Natural killer cell (primary cell): Measurements from ENCODE around the gene DDX1. TPM values are rescaled to one million over a fixed set of nuclear protein-coding genes. Genes with fewer than 3 reads are reported as not detected.

Source experiments
- ATAC-seq, 3 donors: fragments of 150-1000 bp in 2 of 3; fragments of 200-7000 bp in 1 of 3; cut with Tn5 transposase; 1 replicate in 1 of 3; 2 replicates in 2 of 3; pipeline ENCODE4 v1.10.0; 2021; ENCODE audit warnings: mild to moderate bottlenecking in 2 of 3, moderate library complexity in 2 of 3
- DNase-seq, 2 donors: peaks; one replicate each; pipeline versions ENCODE4 v3.0.0 to v3.0.0-alpha.2; 2013 to 2021; ENCODE audit warnings: mixed read lengths in 1 of 2
- H3K27ac ChIP-seq: one replicate; pipeline ENCODE4 v1.5.1; 2013; ENCODE audit warnings: mild to moderate bottlenecking, low read length
- H3K27me3 ChIP-seq: one replicate; pipeline ENCODE4 v1.6.1; 2013; ENCODE audit warnings: low read length; ENCODE audit not compliant: control insufficient read depth, insufficient read depth
- H3K36me3 ChIP-seq: one replicate; pipeline ENCODE4 v1.6.1; 2013; ENCODE audit warnings: low read length; ENCODE audit not compliant: control insufficient read depth, insufficient read depth
- H3K4me1 ChIP-seq: one replicate; pipeline ENCODE4 v1.6.1; 2013; ENCODE audit warnings: low read length; ENCODE audit not compliant: control insufficient read depth, insufficient read depth
- H3K4me3 ChIP-seq: one replicate; pipeline ENCODE4 v1.5.1; 2013; ENCODE audit warnings: low read length
- H3K9me3 ChIP-seq: one replicate; pipeline ENCODE4 v1.6.1; 2013; ENCODE audit warnings: low read length; ENCODE audit not compliant: control insufficient read depth, insufficient read depth
- H3K27ac Mint-ChIP-seq, 2 donors: one replicate each; pipeline ENCODE4 v1.8.0; 2022; ENCODE audit warnings: mild to moderate bottlenecking in 2 of 2, mixed read lengths in 2 of 2, moderate library complexity in 1 of 2
- H3K27me3 Mint-ChIP-seq, 2 donors: one replicate each; pipeline ENCODE4 v1.8.0; 2022; ENCODE audit warnings: low read depth in 2 of 2, mixed read lengths in 2 of 2
- H3K36me3 Mint-ChIP-seq: one replicate; pipeline ENCODE4 v1.8.0; 2022; ENCODE audit warnings: mixed read lengths
- H3K4me1 Mint-ChIP-seq, 2 donors: one replicate each; pipeline ENCODE4 v1.8.0; 2022; ENCODE audit warnings: mixed read lengths in 2 of 2
- H3K4me3 Mint-ChIP-seq: one replicate; pipeline ENCODE4 v1.8.0; 2022; ENCODE audit warnings: mild to moderate bottlenecking, moderate library complexity, mixed read lengths
- H3K9me3 Mint-ChIP-seq, 2 donors: one replicate each; pipeline ENCODE4 v1.8.0; 2022; ENCODE audit warnings: mixed read lengths in 2 of 2
- WGBS: methylation state at CpG from one replicate; pipeline ENCODE4 v1.1.7; 2013; ENCODE audit warnings: missing lambda C conversion rate; ENCODE audit not compliant: insufficient coverage; 5-methylcytosine and 5-hydroxymethylcytosine counted together
- intact Hi-C: fragments of 100-400 bp; cut with micrococcal nuclease; formaldehyde crosslinking; loops from one replicate; pipeline ENCODE4 v1.14.2; 2022
- total RNA-seq, 4 donors: library from RNA; stranded (reverse); fragments of 120-200 nt in 1 of 4; gene quantifications; one replicate each; pipeline versions ENCODE4 v1.2.3 to v1.2.4, GENCODE V29; 2013 to 2022
- TF ChIP-seq, protein P1 (sequence below): fragments of 200-600 bp; IDR thresholded peaks from one replicate; pipeline ENCODE4 v1.8.0; 2022; ENCODE audit warnings: antibody characterized with exemption

DDX1 gene
- total RNA-seq, 3 donors from 2014 or later (not counting 1 experiment from before 2014, with no cell fraction given), result 28.5 to 43.4 (median 37.2) TPM

DNA sequence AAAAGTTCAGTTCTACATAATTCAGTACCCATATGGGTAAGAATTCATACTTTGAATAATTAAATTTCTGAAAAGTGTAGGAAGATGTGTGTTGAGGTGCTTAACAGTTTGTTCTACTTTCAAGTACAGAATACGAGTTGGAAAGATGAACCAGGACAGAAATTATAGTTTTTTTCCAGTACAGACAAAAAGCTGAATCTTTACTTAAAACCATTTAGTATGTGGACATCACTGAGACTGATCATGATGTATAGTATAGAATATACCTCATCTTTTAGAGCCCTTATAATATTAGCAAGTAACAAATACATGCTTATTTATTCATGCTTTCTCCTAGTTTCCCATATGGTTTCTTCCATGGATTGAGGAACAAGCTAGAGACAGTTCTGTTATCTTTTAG, 10.0 kb downstream of the DDX1 start:
- DNase-seq, result no peak
- Mint-ChIP-seq H3K4me3 (no peak overlapping the region), H3K27me3 (no peaks in the 10 kb centered on the region), H3K27ac (no peak overlapping the region), H3K4me1 (no peaks in the 10 kb centered on the region), H3K9me3 (no peaks in the 10 kb centered on the region), H3K36me3 (peaks cover 42% of the 10 kb centered on the region)
- Histone ChIP-seq H3K27me3 (no peaks in the 10 kb centered on the region), H3K27ac (no peak overlapping the region), H3K9me3 (no peaks in the 10 kb centered on the region), H3K36me3 (peaks cover 89% of the 10 kb centered on the region), H3K4me3 (no peak overlapping the region), H3K4me1 (no peaks in the 10 kb centered on the region)
- intact Hi-C loops, result no loop called here
- WGBS, result 80% methylated on average over 1 of the region's 1 CpG
- TF ChIP-seq, protein P1, sequence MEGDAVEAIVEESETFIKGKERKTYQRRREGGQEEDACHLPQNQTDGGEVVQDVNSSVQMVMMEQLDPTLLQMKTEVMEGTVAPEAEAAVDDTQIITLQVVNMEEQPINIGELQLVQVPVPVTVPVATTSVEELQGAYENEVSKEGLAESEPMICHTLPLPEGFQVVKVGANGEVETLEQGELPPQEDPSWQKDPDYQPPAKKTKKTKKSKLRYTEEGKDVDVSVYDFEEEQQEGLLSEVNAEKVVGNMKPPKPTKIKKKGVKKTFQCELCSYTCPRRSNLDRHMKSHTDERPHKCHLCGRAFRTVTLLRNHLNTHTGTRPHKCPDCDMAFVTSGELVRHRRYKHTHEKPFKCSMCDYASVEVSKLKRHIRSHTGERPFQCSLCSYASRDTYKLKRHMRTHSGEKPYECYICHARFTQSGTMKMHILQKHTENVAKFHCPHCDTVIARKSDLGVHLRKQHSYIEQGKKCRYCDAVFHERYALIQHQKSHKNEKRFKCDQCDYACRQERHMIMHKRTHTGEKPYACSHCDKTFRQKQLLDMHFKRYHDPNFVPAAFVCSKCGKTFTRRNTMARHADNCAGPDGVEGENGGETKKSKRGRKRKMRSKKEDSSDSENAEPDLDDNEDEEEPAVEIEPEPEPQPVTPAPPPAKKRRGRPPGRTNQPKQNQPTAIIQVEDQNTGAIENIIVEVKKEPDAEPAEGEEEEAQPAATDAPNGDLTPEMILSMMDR, result no peak
- ATAC-seq, result no peak

DNA sequence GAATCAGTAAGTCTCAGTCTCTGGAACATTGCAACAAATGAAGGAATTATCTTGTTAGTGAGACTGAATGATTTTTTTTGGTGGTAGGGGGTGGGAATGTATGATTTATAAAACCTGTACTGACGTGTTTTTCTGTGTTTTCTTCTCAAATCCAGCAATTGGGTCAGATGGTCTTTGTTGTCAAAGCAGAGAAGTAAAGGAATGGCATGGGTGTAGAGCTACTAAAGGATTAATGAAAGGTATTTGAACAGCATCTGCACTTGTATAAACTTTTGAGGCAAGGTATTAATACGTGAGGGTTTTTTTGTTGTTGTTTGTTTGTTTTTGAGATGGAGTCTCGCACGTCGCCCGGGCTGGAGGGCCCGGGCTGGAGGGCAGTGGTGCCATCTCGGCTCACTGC, 10.7 kb downstream of the DDX1 start:
- ATAC-seq (no peak), DNase-seq (no peak)
- Histone ChIP-seq H3K36me3 (peaks cover 87% of the 10 kb centered on the region), H3K4me3 (no peak overlapping the region), H3K4me1 (no peaks in the 10 kb centered on the region), H3K27ac (no peak overlapping the region), H3K9me3 (no peaks in the 10 kb centered on the region), H3K27me3 (no peaks in the 10 kb centered on the region)
- intact Hi-C loops, result no loop called here
- Mint-ChIP-seq H3K4me1 (no peaks in the 10 kb centered on the region), H3K4me3 (no peak overlapping the region), H3K36me3 (peaks cover 42% of the 10 kb centered on the region), H3K9me3 (no peaks in the 10 kb centered on the region), H3K27me3 (no peaks in the 10 kb centered on the region), H3K27ac (no peak overlapping the region)
- TF ChIP-seq, protein P1, result no peak
- WGBS, result 97% methylated on average over 8 of the region's 8 CpGs

DNA sequence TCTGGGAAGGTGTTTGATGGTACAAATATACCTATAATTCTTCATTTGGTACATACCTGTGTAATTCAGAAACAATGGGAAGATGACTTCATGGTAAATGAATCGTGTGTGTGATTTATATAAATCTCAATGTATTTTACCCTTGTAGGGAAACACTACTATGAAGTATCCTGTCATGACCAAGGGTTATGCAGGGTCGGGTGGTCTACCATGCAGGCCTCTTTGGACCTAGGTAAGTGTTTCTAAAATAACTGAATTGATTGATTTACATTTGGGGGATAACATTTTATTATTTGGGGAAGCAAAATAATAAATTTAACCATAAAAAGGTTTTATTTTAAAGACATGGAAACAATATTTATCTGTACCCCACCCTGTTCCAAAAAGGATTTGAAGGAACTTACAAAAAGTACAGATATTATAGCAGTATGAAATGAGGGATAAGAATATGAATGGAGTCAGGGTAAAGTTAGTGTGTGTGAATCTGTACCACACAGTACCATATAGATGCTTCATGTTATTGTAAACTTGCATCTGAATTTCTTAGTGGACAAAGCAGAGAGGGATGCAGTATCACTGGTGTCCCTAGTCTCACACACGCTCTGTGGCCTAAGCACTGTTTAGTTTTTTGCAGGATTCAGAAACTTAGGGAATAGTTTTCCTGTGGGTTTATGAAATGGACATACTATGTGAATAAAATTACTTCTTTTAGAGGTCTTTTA, 11.5 kb downstream of the DDX1 start:
- TF ChIP-seq, protein P1, result no peak
- Mint-ChIP-seq H3K27me3 (no peaks in the 10 kb centered on the region), H3K36me3 (peaks cover 39% of the 10 kb centered on the region), H3K9me3 (no peaks in the 10 kb centered on the region), H3K4me3 (no peak overlapping the region), H3K4me1 (no peaks in the 10 kb centered on the region), H3K27ac (no peak overlapping the region)
- DNase-seq (no peak), ATAC-seq (no peak)
- Histone ChIP-seq H3K4me3 (no peak overlapping the region), H3K27ac (no peak overlapping the region), H3K9me3 (no peaks in the 10 kb centered on the region), H3K4me1 (no peaks in the 10 kb centered on the region), H3K36me3 (peaks cover 87% of the 10 kb centered on the region), H3K27me3 (no peaks in the 10 kb centered on the region)
- intact Hi-C loops, result no loop called here
- 100% methylated on average over 2 of the region's 3 CpGs for WGBS

DNA sequence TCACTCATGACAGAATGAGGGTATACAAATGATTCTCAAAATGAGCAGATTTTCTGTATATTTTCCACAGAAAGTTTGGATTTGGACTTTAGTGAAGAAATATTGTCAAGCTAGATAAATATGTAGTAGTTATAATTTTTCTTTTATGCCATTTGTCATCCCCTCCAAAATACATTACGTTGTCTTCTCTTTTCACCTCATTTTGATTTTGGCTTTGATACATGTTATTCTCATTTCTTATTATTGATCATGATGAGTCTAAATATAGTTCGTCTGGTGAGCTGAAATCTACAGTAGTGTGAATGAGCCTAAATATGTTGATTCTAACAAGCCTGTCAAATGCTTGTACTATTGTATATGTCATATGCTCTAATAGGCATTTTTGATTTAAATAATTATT, 12.3 kb downstream of the DDX1 start:
- no CpG with 5 or more reads among the region's 2 CpGs for WGBS
- TF ChIP-seq, protein P1, result no peak
- no peaks in the 10 kb centered on the region for H3K27me3 Mint-ChIP-seq
- no peaks in the 10 kb centered on the region for H3K27me3 ChIP-seq
- H3K4me3 ChIP-seq, result no peak overlapping the region
- H3K9me3 ChIP-seq, result no peaks in the 10 kb centered on the region
- H3K27ac ChIP-seq, result no peak overlapping the region
- ATAC-seq (no peak), DNase-seq (no peak)
- no peaks in the 10 kb centered on the region for H3K4me1 Mint-ChIP-seq
- intact Hi-C loops, result no loop called here
- H3K9me3 Mint-ChIP-seq, result no peaks in the 10 kb centered on the region
- H3K4me1 ChIP-seq, result no peaks in the 10 kb centered on the region
- peaks cover 31% of the 10 kb centered on the region for H3K36me3 Mint-ChIP-seq
- no peak overlapping the region for H3K4me3 Mint-ChIP-seq
- H3K27ac Mint-ChIP-seq, result no peak overlapping the region
- peaks cover 91% of the 10 kb centered on the region for H3K36me3 ChIP-seq
